SIG-M5 (cell line): ENCODE measurements around the gene CLEC16A.

Source experiments
- DNase-seq: peaks from one replicate; lab custom pipeline; 2025; lab: John Stamatoyannopoulos, UW

The CLEC16A gene

DNA sequence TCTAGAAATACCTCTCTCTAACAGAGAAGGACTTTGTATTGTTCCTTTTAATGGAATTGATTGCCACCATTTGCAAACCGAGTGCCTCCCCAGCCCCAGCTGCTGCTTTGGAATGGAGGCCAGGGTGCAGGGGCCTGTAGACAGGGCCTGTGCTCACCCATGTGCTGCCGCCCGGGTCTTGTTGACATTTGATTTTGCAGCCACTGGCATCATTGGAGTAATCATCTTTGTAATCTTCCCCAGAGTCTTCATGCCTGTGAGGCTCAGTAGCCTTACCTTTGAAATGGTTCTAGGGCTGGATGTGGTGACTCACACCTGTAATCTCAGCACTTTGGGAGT, 119.8 kb downstream of the CLEC16A start:
- DNase-seq = no peak

DNA sequence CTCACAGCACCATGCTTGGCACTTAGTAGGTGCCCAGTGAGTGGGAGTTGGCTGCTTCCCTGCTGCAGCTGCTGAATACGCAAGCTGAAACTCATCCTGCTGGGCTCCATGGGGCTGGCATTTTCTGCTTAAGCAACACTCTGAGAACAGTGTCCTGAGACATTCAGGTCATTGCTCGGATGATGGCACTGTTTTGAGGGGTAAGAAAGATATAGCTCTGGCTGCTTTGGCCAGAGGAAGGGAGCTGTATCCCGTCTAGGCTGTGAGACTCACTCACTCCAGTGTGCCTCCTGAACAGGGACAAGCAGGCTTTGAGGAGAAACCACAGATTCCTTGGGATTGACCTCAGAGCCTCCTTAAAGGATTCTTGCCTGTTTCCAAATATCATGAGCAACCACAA, 120.5 kb downstream of the CLEC16A start:
- DNase-seq = no peak

DNA sequence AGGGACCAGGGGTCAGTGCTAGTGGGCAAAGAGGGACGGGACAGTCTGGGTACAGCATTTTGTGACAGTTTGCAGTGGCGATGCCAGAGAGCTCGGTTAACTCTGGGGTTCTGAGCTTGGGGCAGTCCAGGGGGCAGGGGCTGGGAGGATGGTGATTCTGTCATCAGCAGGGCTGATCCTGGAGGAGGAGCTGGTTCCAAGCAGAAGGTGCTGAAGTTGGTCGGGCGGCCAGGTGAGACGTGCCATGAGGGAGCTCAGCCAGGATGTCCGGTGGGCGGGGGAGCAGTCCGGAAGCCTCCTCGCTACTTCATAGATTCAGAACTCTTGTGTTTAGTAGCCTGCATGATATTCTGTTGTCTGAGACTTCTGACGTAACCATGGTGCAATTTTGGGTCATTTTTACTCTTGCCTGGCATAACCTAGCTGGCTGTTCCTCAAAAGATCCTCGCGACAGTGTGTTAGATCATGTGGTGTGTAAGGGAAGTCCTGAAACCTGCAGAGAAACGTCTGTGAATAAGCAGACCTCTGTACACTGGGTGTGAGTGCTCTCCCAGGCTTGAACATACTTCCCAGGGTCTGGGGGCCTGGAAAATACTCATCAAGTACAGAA, 122.0 kb downstream of the CLEC16A start:
- no peak for DNase-seq

DNA sequence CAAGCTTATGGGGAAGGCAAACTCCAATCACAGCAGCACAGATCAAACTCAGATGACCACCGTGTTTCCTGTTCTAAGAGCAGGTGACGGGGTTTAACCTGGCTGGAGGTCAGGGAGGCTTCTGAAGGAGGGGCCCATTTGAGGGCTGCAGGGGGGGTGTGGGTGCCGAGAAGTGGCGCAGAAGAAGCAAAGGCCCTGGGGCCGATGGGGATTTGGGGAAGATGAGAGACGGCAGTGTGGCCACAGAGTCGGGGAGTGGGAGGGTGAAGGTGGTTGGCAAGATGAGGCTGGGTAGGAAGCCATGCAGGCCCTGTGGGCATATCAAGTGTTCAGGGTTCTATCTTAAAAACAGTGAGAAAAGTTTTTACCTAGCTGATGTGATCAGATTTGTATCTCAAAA, 122.9 kb downstream of the CLEC16A start:
- DNase-seq = no peak

DNA sequence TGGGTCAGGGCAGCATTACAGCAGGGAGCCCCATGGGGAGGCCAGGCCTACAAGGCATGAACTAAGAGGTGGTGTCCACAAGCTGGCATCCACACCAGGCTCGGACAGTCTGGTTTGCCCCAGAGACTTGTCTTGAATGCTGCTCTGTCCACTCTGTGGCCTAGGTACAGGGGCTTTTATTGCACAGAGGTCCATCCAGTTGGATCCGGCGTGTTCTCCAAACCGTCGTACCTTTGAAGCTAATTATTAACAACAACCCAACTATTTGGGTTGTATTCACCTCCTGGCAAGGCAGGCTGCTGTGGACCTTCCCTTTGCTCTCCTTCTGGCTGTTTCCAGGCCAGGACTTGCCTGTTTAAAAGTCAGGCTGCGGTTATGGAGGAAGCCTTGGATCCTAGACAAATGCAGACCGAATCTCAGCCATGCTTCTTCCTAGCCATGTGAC, 123.4 kb downstream of the CLEC16A start:
- DNase-seq = no peak

DNA sequence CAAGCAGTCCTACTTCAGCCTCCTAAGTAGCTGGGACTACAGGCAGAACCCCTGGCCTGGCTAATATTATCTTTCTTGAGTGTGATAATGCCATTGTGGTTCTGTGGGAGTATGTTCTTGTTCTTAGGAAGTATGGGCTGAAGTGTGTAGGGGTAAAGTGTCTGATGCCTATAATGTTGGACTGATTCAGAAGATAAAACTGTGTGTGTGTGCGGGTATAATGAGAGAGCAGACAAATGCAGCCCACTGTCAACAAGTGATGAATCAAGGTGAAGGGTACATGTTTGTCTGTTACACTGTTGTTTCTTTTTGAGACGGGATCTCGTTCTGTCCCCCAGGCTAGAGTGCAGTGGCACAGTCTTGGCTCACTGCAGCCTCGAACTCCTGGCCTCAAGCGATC, 127.5 kb downstream of the CLEC16A start:
- DNase-seq = no peak

DNA sequence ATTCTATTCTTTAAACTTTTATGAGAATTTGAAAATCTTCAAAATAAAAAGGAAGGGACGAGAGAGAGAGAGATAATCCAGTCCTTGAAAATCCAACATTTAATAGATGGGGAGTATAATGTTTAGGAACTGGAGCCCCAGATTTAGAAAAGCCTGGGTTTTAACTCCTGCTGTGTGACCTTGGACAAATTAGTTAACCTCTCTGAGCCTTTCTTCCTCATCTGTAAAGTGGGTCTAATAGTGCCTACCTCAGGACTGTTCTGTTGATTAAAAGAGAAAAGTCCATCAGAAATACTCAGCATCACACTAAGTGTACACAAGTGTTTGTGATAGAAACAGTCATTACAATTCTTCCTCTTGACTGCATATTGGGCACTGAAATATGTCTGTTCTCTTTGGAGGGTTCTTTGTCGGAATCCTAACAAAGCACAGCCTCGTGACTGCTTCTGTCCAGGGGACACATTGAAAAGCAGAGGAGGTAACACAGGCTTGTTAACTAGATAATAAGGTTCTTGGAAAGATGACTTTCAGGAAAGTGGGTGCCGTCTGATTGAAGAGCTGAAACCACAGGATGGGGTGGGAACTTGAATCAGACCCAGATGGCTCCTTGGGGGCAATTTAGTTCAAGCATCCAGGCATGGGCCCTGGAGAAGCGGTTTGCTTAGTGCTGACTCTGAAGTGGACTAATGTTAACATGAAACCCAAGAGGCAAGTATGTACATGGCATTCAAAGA, 128.2 kb downstream of the CLEC16A start:
- no peak for DNase-seq

DNA sequence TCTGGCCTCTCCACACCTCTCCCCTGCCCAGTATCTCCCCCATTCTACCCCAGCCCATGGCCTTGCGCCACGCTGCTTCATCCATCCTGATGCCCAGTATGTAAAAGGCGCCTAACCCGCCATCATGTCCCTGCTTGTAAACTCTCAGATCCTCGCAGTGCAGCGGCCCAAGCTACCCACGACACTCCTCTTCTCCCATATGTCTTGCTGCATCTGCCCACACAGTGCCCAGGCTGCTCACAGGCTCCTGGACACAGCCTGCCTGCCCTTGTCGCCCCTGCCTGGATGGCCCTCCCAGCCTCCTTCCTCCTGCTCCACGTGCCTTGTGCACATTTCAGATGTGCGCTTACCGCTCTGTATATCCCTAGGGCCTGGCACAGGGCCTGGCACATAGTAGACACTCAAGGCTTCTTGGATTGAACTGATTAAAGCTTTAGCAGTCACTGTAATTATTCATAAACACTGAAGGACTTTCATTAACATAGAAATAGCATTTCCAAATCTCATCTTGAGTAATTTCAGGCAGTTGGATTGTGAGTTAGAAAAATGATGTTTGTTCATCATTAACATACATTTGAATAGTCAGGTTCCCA, 129.1 kb downstream of the CLEC16A start:
- DNase-seq = no peak

DNA sequence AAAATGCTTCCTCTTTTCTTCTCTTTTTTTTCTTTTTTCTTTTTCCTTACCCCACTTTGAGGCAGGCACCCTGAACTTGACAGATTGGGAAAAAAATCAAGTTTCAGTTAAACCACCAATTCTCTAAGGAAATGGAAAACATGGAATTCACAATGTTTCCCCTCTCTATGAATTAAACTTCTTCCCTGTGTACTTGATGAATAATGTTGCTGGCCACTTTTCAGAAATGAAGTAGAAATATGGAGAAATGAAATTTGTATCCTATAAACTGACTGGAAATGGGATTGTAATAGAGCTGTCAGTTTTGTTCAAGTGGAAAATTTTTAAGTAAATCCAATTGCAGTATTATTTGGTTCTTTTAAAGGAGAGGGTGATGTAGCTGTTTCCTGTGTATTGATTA, 129.8 kb downstream of the CLEC16A start:
- DNase-seq = no peak

- no peak for DNase-seq
Measured at GRCh38 chr16:11075163-11075562, 130.8 kb downstream of the CLEC16A start.

DNA sequence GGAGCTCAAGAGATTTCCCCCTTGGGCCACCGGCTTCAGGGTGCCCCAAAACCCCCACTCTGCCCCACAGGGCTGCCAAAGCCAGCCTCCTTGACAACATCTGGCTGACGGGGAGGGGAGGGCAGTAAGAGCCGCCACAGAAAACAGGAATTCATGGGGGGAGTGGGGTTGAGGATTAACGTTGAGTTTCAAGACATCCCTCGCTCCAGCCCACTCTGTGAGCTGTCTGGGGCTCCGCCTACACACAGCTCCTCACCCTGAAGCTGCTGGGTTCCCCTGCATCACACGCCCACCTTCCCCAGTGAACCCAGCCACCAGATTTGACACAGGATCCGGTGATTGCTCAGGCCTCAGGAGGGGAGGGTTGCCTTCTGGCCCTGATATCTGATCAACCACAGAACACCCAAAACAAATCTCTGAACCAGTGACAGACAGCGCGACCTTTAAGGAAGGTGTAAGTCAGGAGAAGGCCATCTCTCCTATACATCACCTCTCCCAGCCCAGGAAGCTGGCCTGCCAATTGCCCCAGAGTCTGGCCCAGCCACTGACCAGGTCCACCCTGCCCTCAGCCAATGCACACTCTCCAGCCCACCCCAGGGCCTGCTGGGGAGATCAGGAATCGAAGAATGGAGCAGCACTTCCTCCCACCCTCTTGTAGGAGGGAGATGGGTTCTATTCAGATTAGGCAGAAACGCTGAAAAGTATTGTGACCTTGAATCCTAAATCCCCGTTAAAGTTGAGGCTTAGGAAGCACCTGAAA, 132.1 kb downstream of the CLEC16A start:
- DNase-seq = no peak

- no peak for DNase-seq
Measured at GRCh38 chr16:11078812-11079459, 134.6 kb downstream of the CLEC16A start.

GRCh38 chr16:11079652-11080187, 135.4 kb downstream of the CLEC16A start:
- DNase-seq = no peak

DNA sequence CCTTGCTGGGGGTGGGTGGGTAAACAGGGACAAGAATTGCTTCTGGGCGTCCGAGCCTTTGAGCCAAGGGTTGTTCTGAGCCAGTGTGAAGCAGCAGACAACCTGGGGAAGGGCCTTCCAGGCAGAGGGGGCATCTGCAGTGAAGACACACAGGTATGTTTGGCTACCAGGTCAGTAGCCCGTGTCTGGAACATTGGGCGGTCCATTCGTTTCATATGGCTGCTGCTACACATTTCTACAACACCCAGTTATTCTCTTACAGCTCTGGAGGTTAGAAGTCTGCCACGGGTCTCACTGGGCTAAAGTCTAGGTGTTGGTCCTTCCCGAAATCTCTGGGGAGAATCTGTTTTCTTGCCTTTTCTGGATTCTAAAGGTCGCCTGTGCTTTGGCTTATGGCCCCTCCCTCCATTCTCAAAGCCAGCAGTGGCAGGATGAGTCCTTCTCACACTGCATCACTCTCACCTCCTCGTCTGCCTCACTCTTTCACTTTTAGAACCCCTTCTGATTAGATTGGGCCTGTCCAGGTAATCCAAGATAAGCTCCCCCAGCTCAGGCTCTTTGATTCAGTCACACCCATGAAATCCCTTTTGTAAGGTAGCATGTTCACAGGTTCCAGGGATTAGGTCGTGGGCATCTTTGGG, 136.1 kb downstream of the CLEC16A start:
- no peak for DNase-seq

DNA sequence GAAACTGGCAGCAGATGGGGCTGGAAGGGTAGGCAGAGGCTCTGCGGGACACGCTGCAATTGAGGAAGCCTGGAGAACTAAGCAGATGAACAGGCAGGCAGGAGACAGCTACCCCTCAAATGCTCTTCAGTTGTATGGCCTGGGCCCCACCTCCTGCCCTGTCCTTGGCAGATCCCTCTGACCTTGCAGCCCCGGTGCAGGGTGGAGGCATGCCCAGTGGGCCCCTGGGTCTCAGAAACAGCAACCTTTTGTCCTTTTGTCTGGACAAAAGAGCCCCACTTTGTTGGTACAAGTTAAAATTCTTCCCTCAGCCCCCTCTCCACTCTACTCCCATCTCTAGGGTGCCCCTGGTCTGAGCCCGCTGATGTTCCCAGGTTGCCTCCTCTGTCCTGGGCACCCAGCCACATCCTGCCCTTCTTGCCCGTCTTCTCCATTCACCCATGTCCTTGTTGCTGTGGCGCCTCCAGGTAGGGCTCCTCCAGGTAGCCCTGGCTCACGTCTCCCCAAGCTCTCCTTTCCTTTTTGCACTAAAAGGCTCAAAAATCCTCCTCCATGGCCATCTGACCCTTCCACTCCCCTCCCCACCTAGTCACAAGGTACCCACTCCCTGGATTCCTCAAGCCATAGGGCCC, 136.8 kb downstream of the CLEC16A start:
- DNase-seq = no peak

GRCh38 chr16:11082108-11082859, 137.9 kb downstream of the CLEC16A start:
- no peak for DNase-seq

DNA sequence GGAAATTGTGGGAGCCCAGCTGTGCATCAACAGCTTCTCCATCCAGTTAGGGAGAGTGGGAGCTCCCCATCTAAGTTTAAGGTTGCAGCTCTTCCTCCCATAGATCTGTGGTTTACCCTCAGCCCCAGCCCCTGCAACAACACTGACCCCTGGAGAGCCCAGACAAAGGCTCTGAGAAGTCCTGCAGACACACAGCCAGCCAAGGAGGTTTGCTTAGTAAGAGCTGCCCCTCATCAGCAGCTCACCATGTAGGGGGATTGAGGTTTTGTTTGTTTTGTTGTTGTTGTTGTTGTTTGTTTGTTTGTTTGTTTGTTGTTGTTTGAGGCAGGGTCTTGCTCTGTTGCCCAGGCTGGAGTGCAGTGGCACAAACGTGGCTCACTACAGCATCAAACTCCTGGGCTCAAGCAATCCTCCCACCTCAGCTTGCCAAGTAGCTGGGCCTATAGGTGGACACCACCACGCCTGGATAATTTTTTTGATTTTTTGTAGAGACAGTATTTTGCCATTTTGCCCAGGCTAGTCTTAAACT, 138.6 kb downstream of the CLEC16A start:
- DNase-seq = no peak

DNA sequence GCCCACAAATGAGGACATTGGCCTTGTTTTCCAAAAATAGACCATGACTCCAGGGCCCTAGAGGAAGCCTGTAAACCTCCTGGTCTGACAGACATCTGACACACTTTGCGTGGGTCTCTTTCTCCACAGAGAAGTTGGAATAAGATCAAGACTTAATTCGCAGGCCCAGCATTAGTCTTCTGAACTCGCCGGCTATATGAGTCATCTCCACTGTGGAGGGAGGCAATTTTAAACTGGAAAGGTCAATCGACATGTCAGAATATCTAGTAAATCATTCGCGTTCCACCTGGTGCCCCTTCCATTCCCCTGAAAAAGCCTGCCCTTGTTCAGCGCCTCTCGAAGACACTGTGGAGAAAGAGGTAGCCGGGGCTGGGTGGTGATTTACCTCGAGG, 140.1 kb downstream of the CLEC16A start:
- no peak for DNase-seq

GRCh38 chr16:11084876-11085485, 140.6 kb downstream of the CLEC16A start:
- DNase-seq = no peak

- no peak for DNase-seq
Measured at GRCh38 chr16:11085916-11086315, 141.6 kb downstream of the CLEC16A start.
